Keratinocyte (primary cell): ENCODE measurements around the gene FNDC1. TPM values are rescaled to one million over a fixed set of nuclear protein-coding genes. Genes with fewer than 3 reads are reported as not detected.

Experiments
- DNase-seq: peaks from one replicate; pipeline ENCODE4 v3.0.0-alpha.2; 2011; ENCODE audit warnings: low read depth, missing footprints, low spot score
- FAIRE-seq: peaks from 2 replicates; lab custom pipeline; 2011; peaks lifted over from hg19 to GRCh38; lab: Jason Lieb, UNC
- H2AFZ ChIP-seq: 2 replicates; pipeline ENCODE4 v1.6.0; 2012; ENCODE audit warnings: low read length, control low read depth, inconsistent platforms; ENCODE audit not compliant: control insufficient read depth
- H3K27ac ChIP-seq: 2 replicates; pipeline ENCODE4 v1.5.1; 2011; ENCODE audit warnings: low read length; ENCODE audit not compliant: control insufficient read depth, insufficient read depth
- H3K27me3 ChIP-seq: 3 replicates; pipeline ENCODE4 v1.6.0; 2011; ENCODE audit warnings: low read length; ENCODE audit not compliant: control insufficient read depth, insufficient read depth; ENCODE audit errors: extremely low read depth
- H3K36me3 ChIP-seq, 2 experiments: 2 replicates in 1 of 2; 3 replicates in 1 of 2; pipeline ENCODE4 v1.5.1; 2011; ENCODE audit warnings: low read length in 2 of 2, mild to moderate bottlenecking in 1 of 2; ENCODE audit not compliant: control insufficient read depth in 2 of 2, insufficient read depth in 2 of 2; ENCODE audit errors: extremely low read depth in 1 of 2
- H3K4me1 ChIP-seq: 3 replicates; pipeline ENCODE4 v1.5.1; 2011; ENCODE audit warnings: low read length; ENCODE audit not compliant: control insufficient read depth, insufficient read depth; ENCODE audit errors: extremely low read depth
- H3K4me2 ChIP-seq: 3 replicates; pipeline ENCODE4 v1.6.0; 2011; ENCODE audit warnings: low read depth, low read length; ENCODE audit not compliant: control insufficient read depth, insufficient read depth; ENCODE audit errors: extremely low read depth
- H3K4me3 ChIP-seq, 3 experiments: fragments of 200-600 bp in 1 of 3; sonication (generic) in 1 of 3; 2 replicates in 2 of 3; 3 replicates in 1 of 3; pipeline ENCODE4 v1.5.1; 2011 to 2016; ENCODE audit warnings: low read length in 3 of 3, mild to moderate bottlenecking in 3 of 3, control low read depth in 2 of 3, inconsistent platforms in 1 of 3, low read depth in 1 of 3, mixed read lengths in 1 of 3, mixed run types in 1 of 3, moderate library complexity in 1 of 3; ENCODE audit not compliant: control insufficient read depth in 2 of 3, insufficient read depth in 2 of 3; ENCODE audit errors: extremely low read depth in 1 of 3
- H3K79me2 ChIP-seq: 2 replicates; pipeline ENCODE4 v1.6.0; 2012; ENCODE audit warnings: low read length; ENCODE audit not compliant: control insufficient read depth, insufficient read depth
- H3K9ac ChIP-seq: 3 replicates; pipeline ENCODE4 v1.6.0; 2011; ENCODE audit warnings: low read length; ENCODE audit not compliant: control insufficient read depth, insufficient read depth; ENCODE audit errors: extremely low read depth
- H3K9me1 ChIP-seq: 3 replicates; pipeline ENCODE4 v1.6.0; 2011; ENCODE audit warnings: low read length; ENCODE audit not compliant: control insufficient read depth, insufficient read depth; ENCODE audit errors: extremely low read depth
- H3K9me3 ChIP-seq: 2 replicates; pipeline ENCODE4 v1.5.1; 2012; ENCODE audit warnings: low read depth, low read length; ENCODE audit not compliant: control insufficient read depth
- H4K20me1 ChIP-seq: 3 replicates; pipeline ENCODE4 v1.6.0; 2011; ENCODE audit warnings: low read length; ENCODE audit not compliant: control insufficient read depth, insufficient read depth; ENCODE audit errors: extremely low read depth
- CTCF ChIP-seq, 3 experiments: IDR thresholded peaks in 1 of 3; conservative IDR thresholded peaks in 1 of 3; optimal IDR thresholded peaks in 1 of 3; 2 replicates in 2 of 3; 3 replicates in 1 of 3; pipeline versions ENCODE3 to v1.5.1; 2011; ENCODE audit warnings: low read length in 3 of 3, mild to moderate bottlenecking in 3 of 3, moderate library complexity in 2 of 3, control low read depth in 1 of 3, inconsistent platforms in 1 of 3; ENCODE audit not compliant: insufficient read depth in 2 of 3; ENCODE audit errors: extremely low read depth in 1 of 3
- EZH2 ChIP-seq: IDR thresholded peaks from one replicate; pipeline ENCODE4 v1.6.1; 2012; ENCODE audit warnings: inconsistent platforms, mild to moderate bottlenecking, low read length, moderate library complexity
- dilution Hi-C: fragments of 300-500 bp; cut with MboI; formaldehyde crosslinking; loops from one replicate; pipeline ENCODE4 v1.7.0; 2020; ENCODE audit warnings: low sequenced_read_pairs; ENCODE audit not compliant: extremely low pct_ligation_motif_present
- polyA plus RNA-seq, 5 experiments: library from polyadenylated mRNA; depleted of rRNA in 3 of 5; stranded (reverse) in 3 of 5; stranded (forward) in 1 of 5; unstranded in 1 of 5; fragments of >200 nt; gene quantifications; 1 replicate in 1 of 5; 2 replicates in 3 of 5; 3 replicates in 1 of 5; pipeline versions ENCODE4 v1.2.1 to v1.2.3, GENCODE V29; 2011 to 2012; ENCODE audit warnings: missing spikeins in 2 of 5, low read depth in 1 of 5, low replicate concordance in 1 of 5

FNDC1 gene
- polyA plus RNA-seq, 1 donor (not counting 4 experiments of a cell fraction or from before 2014, with no cell fraction given) = not detected

- Histone ChIP-seq H4K20me1 (no peaks in the 10 kb centered on the region), H3K9ac (no peak overlapping the region)
- dilution Hi-C loops = loop anchor here (25.0 kb wide), 1 partner anchor 485 kb away; no protein-coding TSS in a partner anchor
Observed at GRCh38 chr6:159152041-159152440, 17.2 kb upstream of the FNDC1 start.

GRCh38 chr6:159152782-159153181 is 16.4 kb upstream of the FNDC1 start:
- H3K9me3 ChIP-seq = no peaks in the 10 kb centered on the region

More at GRCh38 chr6:159152041-159152440, 17.2 kb upstream of the FNDC1 start:
- no peak overlapping the region for H3K27ac ChIP-seq
- no peaks in the 10 kb centered on the region for H3K9me1 ChIP-seq
- TF ChIP-seq CTCF (optimal IDR thresholded peaks at IDR 0.05 in 1 of 3, IDR thresholded peaks at IDR 0.05 in 1 of 3, conservative IDR thresholded peaks at IDR 0.05 in 1 of 3; ENCODE audit: extremely low read depth in 1 of 3, insufficient read depth in 2 of 3, low read length in 3 of 3) (no peak), EZH2 (no peak)
- no peaks in the 10 kb centered on the region for H3K27me3 ChIP-seq
- H3K4me2 ChIP-seq = no peak overlapping the region
- no peak overlapping the region for H3K4me3 ChIP-seq
- H3K79me2 ChIP-seq = no peaks in the 10 kb centered on the region
- H2AFZ ChIP-seq = no peak overlapping the region
- no peaks in the 10 kb centered on the region for H3K4me1 ChIP-seq
- FAIRE-seq = no peak
- no peak for DNase-seq
- no peaks in the 10 kb centered on the region for H3K36me3 ChIP-seq
- H3K9me3 ChIP-seq = no peaks in the 10 kb centered on the region

More at GRCh38 chr6:159152782-159153181, 16.4 kb upstream of the FNDC1 start:
- TF ChIP-seq EZH2 (no peak), CTCF (optimal IDR thresholded peaks at IDR 0.05 in 1 of 3, IDR thresholded peaks at IDR 0.05 in 1 of 3, conservative IDR thresholded peaks at IDR 0.05 in 1 of 3; ENCODE audit: extremely low read depth in 1 of 3, insufficient read depth in 2 of 3, low read length in 3 of 3) (no peak)
- H3K9me1 ChIP-seq = no peaks in the 10 kb centered on the region
- H3K27ac ChIP-seq = no peak overlapping the region
- H3K9ac ChIP-seq = no peak overlapping the region
- no peaks in the 10 kb centered on the region for H3K4me1 ChIP-seq
- no peak overlapping the region for H3K4me3 ChIP-seq
- no peaks in the 10 kb centered on the region for H3K79me2 ChIP-seq
- no peak overlapping the region for H2AFZ ChIP-seq
- H3K27me3 ChIP-seq = no peaks in the 10 kb centered on the region
- H4K20me1 ChIP-seq = no peaks in the 10 kb centered on the region
- DNase-seq (no peak), FAIRE-seq (no peak)
- H3K36me3 ChIP-seq = no peaks in the 10 kb centered on the region
- dilution Hi-C loops = loop anchor here (25.0 kb wide), 1 partner anchor 485 kb away; no protein-coding TSS in a partner anchor
- H3K4me2 ChIP-seq = no peak overlapping the region
